HepG2 (cell line): ENCODE measurements around the gene BPIFB6. TPM values are rescaled to one million over a fixed set of nuclear protein-coding genes. Genes with fewer than 3 reads are reported as not detected.

Experiments
- AKNA ChIP-seq: sonication (generic); formaldehyde crosslinking; IDR thresholded peaks from 2 replicates; pipeline ENCODE4 v1.4.0; 2020; ENCODE audit warnings: missing genetic modification reagents, borderline replicate concordance
- BRCA1 ChIP-seq: sonication (generic); formaldehyde crosslinking; IDR thresholded peaks from 2 replicates; pipeline ENCODE4 v1.4.0; 2020; ENCODE audit warnings: missing genetic modification reagents
- FOSL2 ChIP-seq: sonication (generic); formaldehyde crosslinking; IDR thresholded peaks from 2 replicates; pipeline ENCODE4 v1.4.0; 2020; ENCODE audit warnings: missing genetic modification reagents
- JARID2 ChIP-seq: sonication (generic); formaldehyde crosslinking; IDR thresholded peaks from 2 replicates; pipeline ENCODE4 v1.8.1; 2023; ENCODE audit warnings: missing genetic modification reagents, inconsistent platforms; ENCODE audit not compliant: insufficient replicate concordance
- KLF12 ChIP-seq: sonication (generic); formaldehyde crosslinking; IDR thresholded peaks from 2 replicates; pipeline ENCODE4 v1.4.0; 2020; ENCODE audit warnings: missing genetic modification reagents, borderline replicate concordance
- NR2F1 ChIP-seq, 2 experiments: fragments of 450-650 bp in 1 of 2; formaldehyde crosslinking in 1 of 2; IDR thresholded peaks; 2 replicates each; pipeline versions ENCODE4 v1.5.0 to v1.6.1; 2016 to 2020; ENCODE audit warnings: mild to moderate bottlenecking in 1 of 2, missing compliant biosample characterization in 1 of 2, missing genetic modification reagents in 1 of 2, moderate library complexity in 1 of 2
- RFXAP ChIP-seq: sonication (generic); formaldehyde crosslinking; IDR thresholded peaks from 2 replicates; pipeline ENCODE4 v1.4.0; 2020; ENCODE audit warnings: missing genetic modification reagents, borderline replicate concordance
- SOX13 ChIP-seq, 3 experiments: fragments of 450-650 bp in 1 of 3; sonication (generic) in 1 of 3; formaldehyde crosslinking in 1 of 3; IDR thresholded peaks in 2 of 3; conservative IDR thresholded peaks in 1 of 3; 2 replicates each; pipeline versions ENCODE4 v1.5.0 to v1.6.1; 2016 to 2020; ENCODE audit warnings: antibody characterized with exemption in 1 of 3, mild to moderate bottlenecking in 1 of 3, missing compliant biosample characterization in 1 of 3, missing genetic modification reagents in 1 of 3, moderate library complexity in 1 of 3
- SP4 ChIP-seq: sonication (generic); formaldehyde crosslinking; IDR thresholded peaks from 2 replicates; pipeline ENCODE4 v1.8.1; 2023; ENCODE audit warnings: mild to moderate bottlenecking, missing genetic modification reagents
- TRIM24 ChIP-seq: sonication (generic); formaldehyde crosslinking; IDR thresholded peaks from 2 replicates; pipeline ENCODE4 v1.8.0; 2022; ENCODE audit warnings: mild to moderate bottlenecking, missing genetic modification reagents
- ZFP37 ChIP-seq: sonication (generic); formaldehyde crosslinking; IDR thresholded peaks from 2 replicates; pipeline ENCODE4 v1.4.0; 2020; ENCODE audit warnings: missing genetic modification reagents, borderline replicate concordance
- ZNF44 ChIP-seq: sonication (generic); formaldehyde crosslinking; IDR thresholded peaks from 2 replicates; pipeline ENCODE4 v1.5.1; 2020; ENCODE audit warnings: mild to moderate bottlenecking, missing genetic modification reagents
- ZNF512B ChIP-seq: sonication (generic); formaldehyde crosslinking; IDR thresholded peaks from 2 replicates; pipeline ENCODE4 v1.5.1; 2020; ENCODE audit warnings: missing genetic modification reagents, mild to moderate bottlenecking, borderline replicate concordance
- ZNF567 ChIP-seq: sonication (generic); formaldehyde crosslinking; IDR thresholded peaks from 2 replicates; pipeline ENCODE4 v1.8.1; 2023; ENCODE audit warnings: mild to moderate bottlenecking, missing genetic modification reagents, borderline replicate concordance
- ZNF740 ChIP-seq: sonication (generic); formaldehyde crosslinking; IDR thresholded peaks from 2 replicates; pipeline ENCODE4 v1.4.0; 2020; ENCODE audit warnings: missing genetic modification reagents
- polyA plus RNA-seq, 8 experiments: library from polyadenylated mRNA; depleted of rRNA in 3 of 8; stranded (reverse) in 7 of 8; unstranded in 1 of 8; fragments of >200 nt; fragmentation: Illumina TruSeq in 4 of 8; extraction: Trizol in 4 of 8; gene quantifications; 2 replicates each; pipeline versions ENCODE4 v1.2.1 to v1.2.3, GENCODE V29; 2011 to 2016; ENCODE audit warnings: low read depth in 4 of 8, missing spikeins in 1 of 8, mixed read lengths in 1 of 8; ENCODE audit not compliant: insufficient read depth in 1 of 8
- total RNA-seq, 5 experiments: library from RNA; depleted of rRNA; stranded (reverse); fragments of >200 nt; fragmentation: Illumina TruSeq; extraction: Trizol; gene quantifications; 2 replicates each; pipeline ENCODE4 v1.2.3, GENCODE V29; 2016; ENCODE audit warnings: low read depth in 1 of 5

Gene BPIFB6
- total and polyA plus RNA-seq, 2 of the 13 experiments (the other 11 are each of a cell fraction or from before 2014, with no cell fraction given) = 0.13 to 1.7 TPM

GRCh38 chr20:33009214-33010132 is 22.0 kb upstream of the BPIFB6 start (continued):
- peak; percentile 75 for TF ChIP-seq SOX13 (IDR thresholded peaks at IDR 0.05)
- TF ChIP-seq SOX13 (CRISPR knock-in tag; conservative IDR thresholded peaks at IDR 0.05 in 1 of 2, IDR thresholded peaks at IDR 0.05 in 1 of 2) = peak in 1 of 2 experiments; percentile 90; a peak in 2 of 4 replicates
- peak; percentile 63 to 84 for TF ChIP-seq NR2F1 (CRISPR knock-in tag; IDR thresholded peaks at IDR 0.05)
- no peak; the same call in 1 of the 2 replicates for TF ChIP-seq TRIM24 (CRISPR knock-in tag)
- TF ChIP-seq JARID2 (CRISPR knock-in tag) = peak; percentile 37
- TF ChIP-seq ZNF512B (CRISPR knock-in tag) = no peak; the same call in 1 of the 2 replicates
- no peak; the same call in 1 of the 2 replicates for TF ChIP-seq ZNF567
- no peak; the same call in 1 of the 2 replicates for TF ChIP-seq RFXAP
- no peak for TF ChIP-seq AKNA
- TF ChIP-seq ZFP37 = no peak; the same call in 1 of the 2 replicates
- TF ChIP-seq ZNF44 (CRISPR knock-in tag) = peak; percentile 80; the same call in 1 of the 2 replicates
- TF ChIP-seq SP4 (CRISPR knock-in tag) = peak; percentile 84
- peak; percentile 83 for TF ChIP-seq FOSL2 (CRISPR knock-in tag)
- TF ChIP-seq BRCA1 (CRISPR knock-in tag) = no peak
- TF ChIP-seq ZNF740 (CRISPR knock-in tag) = peak; percentile 59; the same call in 1 of the 2 replicates
- no peak for TF ChIP-seq KLF12 (CRISPR knock-in tag)
